GM19238 (cell line): Measurements from ENCODE around the gene CTXN3.

ENCODE experiments used
- DNase-seq: peaks from one replicate; pipeline ENCODE4 v3.0.0; 2011; ENCODE audit warnings: low spot score; ENCODE audit not compliant: insufficient read length

The CTXN3 gene

GRCh38 chr5:127697894-127698600, 49.2 kb downstream of the CTXN3 start:
- DNase-seq: no peak

- no peak for DNase-seq
These were observed 50.5 kb downstream of the CTXN3 start for GRCh38 chr5:127699416-127699815.

GRCh38 chr5:127700237-127700766, 51.4 kb downstream of the CTXN3 start:
- no peak for DNase-seq

GRCh38 chr5:127702434-127702833, 53.6 kb downstream of the CTXN3 start:
- DNase-seq: no peak

GRCh38 chr5:127702926-127703561, 54.2 kb downstream of the CTXN3 start, which contains the start of gene CCDC192:
TSS of gene CCDC192 (plus strand) at chr5:127703391. CDS start at chr5:127703446, 55 bp downstream.
- DNase-seq: no peak

- no peak for DNase-seq
These were observed 56.4 kb downstream of the CTXN3 start for GRCh38 chr5:127705120-127705892.

GRCh38 chr5:127706691-127707090, 57.8 kb downstream of the CTXN3 start:
- DNase-seq: no peak

- no peak for DNase-seq
These were observed 58.3 kb downstream of the CTXN3 start for GRCh38 chr5:127707209-127707608.
